ENCODE data around the gene MCF2L.
"Not testable (repeated sequence)": the region's sequence is repeated elsewhere in the genome, so short reads cannot be mapped to it uniquely, and the experiment has no call there.

The MCF2L gene

DNA sequence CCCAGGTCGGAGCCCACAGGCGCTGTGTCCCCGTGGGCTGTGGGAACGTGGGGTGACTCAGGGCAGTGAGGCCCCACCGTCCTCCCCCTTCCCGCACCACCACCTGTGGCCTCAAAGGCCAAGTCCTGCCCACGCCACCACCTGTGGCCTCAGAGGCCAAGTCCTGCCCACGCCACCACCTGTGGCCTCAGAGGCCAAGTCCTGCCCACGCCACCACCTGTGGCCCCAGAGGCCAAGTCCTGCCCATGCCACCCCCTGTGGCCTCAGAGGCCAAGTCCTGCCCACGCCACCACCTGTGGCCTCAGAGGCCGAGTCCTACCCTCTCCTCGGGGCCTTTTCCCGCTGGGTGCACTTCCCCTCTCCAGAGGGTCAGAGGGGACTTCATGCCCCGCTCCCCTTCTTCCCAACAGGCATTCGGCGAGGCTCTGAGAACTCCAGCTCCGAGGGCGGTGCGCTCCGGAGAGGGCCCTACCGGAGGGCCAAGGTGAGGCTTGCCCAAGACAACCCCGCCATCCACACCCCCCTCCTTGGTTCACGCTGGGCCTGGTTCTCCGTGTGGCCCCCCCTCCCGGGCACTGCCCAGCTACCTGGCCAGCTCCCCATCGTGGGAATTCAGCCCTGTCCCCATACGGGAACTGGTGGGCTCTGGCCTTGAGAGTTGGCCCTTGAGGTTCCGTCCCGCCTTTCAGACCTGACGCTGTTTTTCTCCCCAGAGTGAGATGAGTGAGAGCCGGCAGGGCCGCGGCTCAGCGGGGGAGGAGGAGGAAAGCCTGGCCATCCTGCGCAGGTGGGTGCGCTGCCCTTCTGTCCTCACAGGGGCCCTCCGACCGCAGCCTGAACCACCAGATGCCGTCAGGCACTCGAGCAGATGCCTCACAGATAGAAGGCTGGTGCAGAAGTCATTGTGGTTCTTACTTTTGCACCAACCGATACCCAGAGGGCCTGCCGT lies 109.2 kb downstream of the MCF2L start:
- no peak for TF ChIP-seq CTCF (IDR thresholded peaks at IDR 0.05; ENCODE audit: control insufficient read depth, insufficient read depth, low read depth, low read length, missing control alignments)
- no peak overlapping the region for H3K4me3 ChIP-seq (ENCODE audit: control insufficient read depth, low read depth, low read length)
- no peak for DNase-seq (ENCODE audit: low read depth)

- TF ChIP-seq CTCF (IDR thresholded peaks at IDR 0.05; ENCODE audit: control insufficient read depth, insufficient read depth, low read depth, low read length, missing control alignments): no peak
- H3K4me3 ChIP-seq (ENCODE audit: control insufficient read depth, low read depth, low read length): no peak overlapping the region
- DNase-seq (ENCODE audit: low read depth): no peak
Observed at GRCh38 chr13:113078902-113079780, 110.1 kb downstream of the MCF2L start.

DNA sequence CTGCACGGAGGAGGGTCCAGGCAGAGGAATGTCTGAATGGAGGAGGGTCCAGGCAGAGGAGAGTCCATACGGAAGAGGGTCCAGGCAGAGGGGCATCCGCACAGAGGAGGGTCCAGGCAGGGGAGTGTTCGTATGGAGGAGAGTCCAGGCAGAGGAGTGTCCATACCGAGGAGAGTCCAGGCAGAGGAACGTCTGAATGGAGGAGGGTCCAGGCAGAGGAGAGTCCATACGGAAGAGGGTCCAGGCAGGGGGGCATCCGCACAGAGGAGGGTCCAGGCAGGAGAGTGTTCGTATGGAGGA lies 110.7 kb downstream of the MCF2L start:
- DNase-seq (ENCODE audit: low read depth); H3K4me3 ChIP-seq (ENCODE audit: control insufficient read depth, low read depth, low read length): not testable (repeated sequence)

- no peak for TF ChIP-seq CTCF (IDR thresholded peaks at IDR 0.05; ENCODE audit: control insufficient read depth, insufficient read depth, low read depth, low read length, missing control alignments)
- DNase-seq (ENCODE audit: low read depth): no peak
Observed at GRCh38 chr13:113080361-113080831, 111.4 kb downstream of the MCF2L start.

DNA sequence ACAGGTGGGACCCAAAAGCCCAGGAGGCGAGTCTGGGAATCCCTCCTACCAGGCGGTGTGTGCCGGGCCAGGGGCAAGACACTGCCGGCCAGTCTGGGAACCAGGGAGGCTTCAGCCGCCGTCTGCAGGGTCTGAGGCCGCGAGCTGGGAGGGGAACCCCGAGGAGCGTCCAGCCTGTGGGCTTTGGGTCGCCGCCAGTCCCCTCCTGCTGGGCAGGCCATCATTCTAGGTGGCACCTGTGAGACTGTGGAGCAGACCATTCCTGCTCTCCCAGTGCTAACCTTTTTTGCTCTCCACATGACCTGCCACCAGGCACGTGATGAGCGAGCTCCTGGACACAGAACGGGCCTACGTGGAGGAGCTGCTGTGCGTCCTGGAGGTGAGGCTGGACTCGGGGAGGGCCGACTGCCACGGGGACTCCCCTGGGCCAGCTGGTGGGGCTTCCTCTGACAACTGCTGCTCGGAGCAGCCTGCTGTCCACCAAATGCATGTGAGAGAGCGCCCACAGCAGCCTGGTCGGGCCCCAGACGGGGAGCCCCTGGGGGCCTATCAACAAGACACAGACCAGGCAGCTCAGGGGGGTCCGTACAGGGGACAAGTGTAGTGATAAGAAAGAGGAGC lies 112.0 kb downstream of the MCF2L start:
- no peak for TF ChIP-seq CTCF (IDR thresholded peaks at IDR 0.05; ENCODE audit: control insufficient read depth, insufficient read depth, low read depth, low read length, missing control alignments)
- no peak overlapping the region for H3K4me3 ChIP-seq (ENCODE audit: control insufficient read depth, low read depth, low read length)

More at GRCh38 chr13:113080361-113080831, 111.4 kb downstream of the MCF2L start:
- H3K4me3 ChIP-seq (ENCODE audit: control insufficient read depth, low read depth, low read length): no peak overlapping the region

GRCh38 chr13:113082198-113083021 lies 113.4 kb downstream of the MCF2L start:
- no peak overlapping the region for H3K4me3 ChIP-seq (ENCODE audit: control insufficient read depth, low read depth, low read length)
- no peak for TF ChIP-seq CTCF (IDR thresholded peaks at IDR 0.05; ENCODE audit: control insufficient read depth, insufficient read depth, low read depth, low read length, missing control alignments)
- DNase-seq (ENCODE audit: low read depth): no peak

More for the DNA sequence above, 112.0 kb downstream of the MCF2L start:
- no peak for DNase-seq (ENCODE audit: low read depth)
